ENCODE data around the gene ZBTB20.
A peak's percentile ranks its signal among the peaks of the same experiment; 100 is the strongest.
"Not testable (repeated sequence)": the region's sequence is repeated elsewhere in the genome, so short reads cannot be mapped to it uniquely, and the experiment has no call there.

The ZBTB20 gene

DNA sequence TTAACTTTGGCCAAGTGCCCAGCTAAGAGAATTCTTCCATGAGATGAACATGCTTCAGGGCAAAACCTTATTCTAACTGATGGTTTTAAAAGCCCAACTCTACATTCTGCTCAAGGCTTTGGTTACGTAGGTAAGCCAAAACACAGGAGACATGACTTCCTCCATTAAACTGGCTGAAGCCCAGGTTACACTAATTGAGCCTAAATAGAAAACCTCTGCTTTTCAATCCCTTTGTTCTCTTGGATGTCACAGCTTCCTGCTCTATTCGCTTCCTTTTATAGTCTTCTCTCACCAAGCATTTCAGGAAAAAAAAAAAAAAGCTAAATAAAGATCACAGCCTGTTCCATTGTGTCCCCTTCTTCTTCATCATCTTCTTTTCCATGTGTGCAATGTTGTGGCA, 432.9 kb downstream of the ZBTB20 start:
- DNase-seq (ENCODE audit: low spot score): no peak

DNA sequence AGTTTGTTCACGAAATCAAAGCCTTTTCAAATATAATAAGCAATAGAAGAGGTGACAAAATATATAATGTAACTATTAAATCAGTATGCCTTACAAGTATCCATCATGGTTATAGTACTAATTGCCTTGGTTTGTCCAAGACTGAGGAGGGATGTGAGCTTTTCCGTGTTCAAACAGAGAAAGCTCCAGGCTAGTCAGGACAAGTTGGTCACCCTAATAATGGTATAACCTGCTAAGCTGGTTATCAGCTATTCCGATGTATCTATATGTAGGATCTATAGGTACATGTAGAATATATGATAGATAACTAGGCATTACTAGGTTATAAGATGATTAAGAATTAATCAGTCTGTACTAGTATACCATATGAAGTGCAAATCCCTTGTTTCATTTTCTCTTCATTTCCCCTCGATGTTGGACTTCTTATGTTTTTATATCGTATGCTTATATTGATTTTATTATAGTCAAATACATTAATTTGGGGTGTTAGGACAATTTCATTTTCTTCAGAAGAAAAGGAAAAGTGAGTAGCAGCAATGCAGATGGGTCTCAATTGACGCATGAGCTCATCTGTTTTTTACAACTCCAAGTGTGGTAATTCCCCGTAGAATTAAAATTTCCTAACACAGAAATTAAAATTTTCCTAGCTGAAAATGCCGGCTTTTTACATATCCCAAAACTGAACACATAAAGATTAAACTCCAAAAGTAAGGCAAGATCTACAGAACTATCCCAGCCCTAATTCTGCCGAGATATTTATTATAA, 434.2 kb downstream of the ZBTB20 start:
- no peak for DNase-seq (ENCODE audit: low spot score)

DNA sequence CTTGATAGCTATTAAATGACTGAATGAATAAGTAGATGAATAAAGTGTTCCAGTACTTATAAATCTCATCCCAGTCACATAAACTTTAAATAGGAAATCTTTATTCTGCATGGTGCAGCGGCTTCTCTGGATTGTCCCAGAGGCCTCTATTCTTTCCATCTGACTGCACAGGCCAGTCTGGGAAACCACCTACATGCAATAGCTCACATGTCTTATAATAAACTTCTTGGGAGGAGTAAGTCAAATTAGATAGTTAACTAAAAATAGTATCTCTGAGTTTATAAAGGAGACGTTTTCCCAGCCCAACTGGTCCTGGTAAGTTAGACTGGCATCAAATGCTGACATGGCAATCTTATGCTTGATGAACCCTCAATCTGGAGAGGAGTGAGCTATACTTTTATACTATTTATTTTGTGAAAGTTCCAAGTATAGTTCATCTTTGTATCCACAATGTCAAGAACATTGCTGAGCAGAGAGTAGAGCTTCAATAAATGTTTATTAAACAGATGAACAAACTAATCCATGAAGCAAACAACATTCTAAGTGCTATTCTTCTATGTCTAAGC, 435.7 kb downstream of the ZBTB20 start:
- DNase-seq (ENCODE audit: low spot score): no peak

DNA sequence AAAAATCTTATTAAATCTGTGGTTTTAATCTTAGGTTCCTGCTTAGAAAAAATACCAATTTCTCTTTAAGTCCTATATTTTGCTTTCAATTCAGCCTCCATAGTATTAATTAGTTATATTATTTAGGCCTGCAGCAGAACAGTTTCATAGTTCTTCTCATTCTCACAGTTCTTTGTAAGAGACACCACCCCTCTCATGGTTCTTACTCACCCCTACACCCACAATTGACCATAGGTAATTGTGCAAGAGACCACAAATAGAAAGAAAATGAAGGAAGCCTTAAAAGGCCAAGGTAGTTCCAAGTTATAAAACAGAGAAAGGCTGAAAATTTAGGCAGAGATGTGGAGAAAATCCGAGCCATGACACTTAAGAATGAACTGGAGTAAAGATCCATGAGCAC, 438.0 kb downstream of the ZBTB20 start:
- no peak for DNase-seq (ENCODE audit: low spot score)

DNA sequence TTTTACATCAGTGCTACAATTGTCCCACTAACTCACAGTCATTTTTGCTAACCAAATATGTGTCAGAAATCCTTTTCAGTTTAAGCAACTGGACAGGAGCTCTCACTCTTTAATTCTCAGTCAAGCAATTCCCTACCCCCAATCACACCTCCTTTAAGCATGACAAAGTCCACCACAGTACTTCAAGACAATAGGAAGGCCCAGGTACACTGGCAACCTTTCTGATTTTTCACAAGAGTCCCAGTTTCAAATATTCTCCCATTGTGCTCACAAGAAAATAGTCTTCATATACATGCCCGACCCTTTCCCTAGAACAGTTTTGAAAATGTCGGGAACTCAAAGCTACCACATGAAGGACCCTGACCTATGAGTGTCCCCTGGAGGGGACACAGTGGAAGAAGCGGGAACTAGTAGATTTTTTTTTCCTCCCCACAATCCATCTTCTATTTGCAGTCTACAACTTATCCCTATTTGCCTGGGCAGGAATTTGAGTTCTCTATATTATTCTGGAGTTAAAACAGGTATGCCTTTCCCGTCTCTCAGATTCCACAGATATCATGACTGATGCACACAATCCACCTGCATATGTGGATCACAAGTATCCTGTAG, 439.7 kb downstream of the ZBTB20 start:
- no peak for DNase-seq (ENCODE audit: low spot score)

DNA sequence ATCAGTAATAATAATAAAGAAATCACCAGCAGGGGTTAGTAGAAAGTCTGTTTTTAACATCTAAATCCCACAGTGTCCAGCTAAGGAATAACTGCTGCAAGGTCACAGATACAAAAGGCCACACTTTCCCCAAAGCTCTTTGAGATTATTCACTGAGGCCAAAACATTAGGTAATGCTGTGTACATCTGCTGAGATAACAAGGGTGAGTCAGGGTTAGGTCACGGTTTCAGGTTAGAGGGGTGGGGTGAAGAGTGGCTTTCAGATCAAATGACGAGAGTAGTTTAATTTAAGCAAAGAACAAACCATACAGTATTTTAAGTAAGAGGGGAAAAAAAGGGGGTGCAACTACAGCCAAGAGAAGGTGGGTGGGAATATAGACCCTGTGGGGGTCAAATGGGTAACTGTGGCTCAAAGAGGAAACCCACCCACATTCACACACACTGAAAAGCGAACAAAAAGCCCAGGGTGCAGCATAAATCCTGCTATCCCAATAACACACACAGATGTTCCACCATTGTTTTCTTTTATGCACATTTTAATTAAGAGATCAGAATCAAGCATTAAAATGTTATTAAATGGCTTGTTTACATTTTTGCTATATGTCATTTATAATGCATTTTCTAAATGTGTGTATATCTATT, 440.4 kb downstream of the ZBTB20 start:
- peak; percentile 9 for DNase-seq (ENCODE audit: low spot score)

DNA sequence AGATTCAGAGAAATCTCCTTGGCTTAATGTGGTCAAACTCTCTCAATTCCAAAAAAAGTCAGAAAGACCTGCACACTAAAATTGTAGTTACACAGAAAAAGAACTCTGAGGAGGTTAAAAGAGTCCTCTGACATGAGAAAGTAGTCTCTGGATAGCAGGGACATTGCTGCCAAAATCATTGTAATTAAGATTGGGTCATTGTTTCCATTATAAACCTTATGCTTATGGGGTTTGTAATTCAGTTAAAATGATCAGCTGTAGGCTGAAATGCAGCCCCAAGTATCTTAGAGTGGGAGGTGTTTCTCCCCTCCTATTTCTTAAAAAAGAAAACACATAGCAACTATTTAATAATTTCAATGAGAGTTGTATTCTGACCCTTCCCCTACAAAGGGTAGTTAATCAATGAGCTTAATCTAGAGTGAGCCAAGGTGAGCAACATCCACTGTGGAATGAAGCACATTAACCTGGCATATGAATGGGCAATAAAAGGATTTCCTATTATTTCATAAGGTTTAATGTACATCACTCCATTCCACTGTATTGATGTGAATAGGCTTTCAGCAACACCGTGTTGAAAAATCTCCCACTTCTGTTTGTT, 446.4 kb downstream of the ZBTB20 start:
- DNase-seq (ENCODE audit: low spot score): no peak

DNA sequence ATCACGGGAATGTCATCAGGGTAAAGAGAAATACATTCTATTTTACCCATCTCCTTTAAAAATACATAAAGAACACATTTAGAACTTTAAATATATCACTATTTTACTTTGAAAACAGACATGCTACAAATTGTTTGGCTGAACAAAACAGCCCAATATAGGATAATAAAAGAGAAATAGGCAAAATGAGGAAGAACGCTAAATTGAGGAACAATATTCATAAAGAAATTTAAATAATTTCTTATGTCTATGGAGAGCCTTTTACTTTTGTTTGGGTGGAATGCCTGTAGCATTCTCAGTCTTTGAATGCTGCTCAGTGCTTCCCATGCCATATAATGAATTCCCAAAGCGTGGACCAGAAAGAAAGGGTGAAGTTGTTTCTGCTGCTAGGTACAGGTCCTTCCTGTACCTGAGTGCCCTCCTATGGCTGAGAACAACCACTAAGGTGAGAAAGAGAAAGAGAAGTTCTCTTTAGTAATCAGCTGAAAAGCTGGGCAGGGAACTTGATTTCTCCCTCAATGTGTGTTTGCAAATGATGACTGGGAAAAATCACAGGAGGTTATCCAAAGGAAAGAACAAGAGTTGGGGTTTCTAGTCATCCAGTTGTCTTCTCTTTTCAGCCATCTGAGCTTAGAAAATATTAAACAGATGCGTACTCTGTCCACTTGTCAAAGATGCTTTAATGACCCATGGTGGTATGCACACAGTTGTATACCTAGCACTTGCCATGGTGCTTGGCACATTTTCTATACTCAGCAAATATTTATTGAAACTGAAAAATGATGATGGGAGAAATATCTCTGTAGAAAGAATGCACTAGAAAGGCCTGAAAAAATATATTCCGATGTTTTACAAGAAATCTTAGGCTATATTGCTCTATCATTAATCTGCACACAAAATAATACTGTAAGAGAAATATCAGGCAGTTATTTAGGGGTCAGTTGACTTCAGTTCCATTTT, 448.7 kb downstream of the ZBTB20 start:
- DNase-seq (ENCODE audit: low spot score): no peak

DNA sequence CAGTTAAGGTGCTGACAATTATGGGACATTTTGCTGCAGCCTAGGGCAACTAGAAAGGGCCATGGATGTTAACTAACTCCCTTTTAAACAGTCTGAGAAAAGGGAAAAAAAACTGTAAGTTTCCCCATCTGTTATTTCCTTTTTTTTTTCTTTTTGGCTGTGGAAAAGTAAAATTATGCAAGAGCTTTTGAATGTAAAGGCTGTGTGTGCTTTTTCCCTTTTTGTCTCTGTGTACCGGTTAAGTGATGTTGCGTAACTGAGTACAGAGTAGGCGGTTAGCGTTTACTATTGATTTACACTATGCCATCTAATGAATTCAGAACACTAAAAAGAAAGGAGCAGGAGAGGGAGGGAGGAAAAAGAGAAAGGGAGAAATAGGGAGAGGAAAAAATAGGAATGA, 449.7 kb downstream of the ZBTB20 start:
- DNase-seq (ENCODE audit: low spot score): no peak

DNA sequence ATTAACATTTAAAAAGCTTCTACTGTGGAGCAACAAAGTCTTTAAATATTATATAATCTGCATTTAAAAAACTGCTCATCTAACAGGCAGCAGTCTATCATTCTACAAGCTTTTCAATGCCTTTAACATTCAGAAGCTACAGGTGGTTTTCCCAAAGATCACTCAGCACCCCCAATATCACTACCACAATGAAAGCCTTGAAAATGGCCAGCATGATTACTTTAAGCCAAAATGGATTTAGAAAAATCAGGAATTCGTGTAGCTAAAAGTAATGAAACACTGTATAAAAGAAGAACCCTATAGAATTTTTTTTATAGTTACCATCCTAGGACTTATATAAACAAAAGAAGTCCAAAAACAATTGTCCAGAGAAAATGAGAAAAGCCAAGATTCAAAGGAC, 452.8 kb downstream of the ZBTB20 start:
- DNase-seq (ENCODE audit: low spot score): no peak

DNA sequence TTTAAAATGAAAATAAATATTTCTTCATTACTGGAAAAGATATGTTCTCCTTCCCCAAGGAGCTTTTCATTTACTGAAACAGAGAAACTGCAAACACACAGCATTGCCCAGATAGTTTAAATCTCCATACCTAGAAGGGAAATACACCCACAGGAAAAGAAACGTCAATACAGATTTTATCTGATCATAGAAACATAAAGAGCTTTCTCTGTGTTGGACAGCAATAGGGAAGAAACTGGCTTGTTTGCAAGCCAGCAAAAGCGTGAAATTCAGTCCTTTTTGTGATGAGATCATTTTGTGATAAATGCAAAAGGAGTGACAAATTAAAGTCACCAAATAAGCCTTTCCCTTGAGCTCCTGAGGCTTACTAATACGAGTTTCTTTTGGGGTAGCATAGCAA, 455.2 kb downstream of the ZBTB20 start:
- no peak for DNase-seq (ENCODE audit: low spot score)

DNA sequence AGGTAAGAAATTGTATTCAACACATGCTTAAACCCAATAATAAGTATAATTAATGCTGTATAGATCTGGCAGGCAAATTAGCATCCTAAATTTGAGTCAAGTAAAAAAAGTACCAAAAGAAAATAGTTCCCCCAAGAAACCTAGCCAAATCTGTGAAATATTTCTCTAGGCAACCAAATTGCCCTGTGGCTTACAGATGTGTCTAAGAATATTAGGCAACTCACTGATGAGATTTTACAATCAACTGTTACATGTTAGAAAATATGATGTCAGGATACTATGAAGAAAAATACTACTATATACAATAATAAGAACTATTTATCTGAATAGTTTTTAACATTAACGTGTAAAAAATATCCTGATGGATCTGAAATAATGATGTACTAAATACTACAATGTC, 456.2 kb downstream of the ZBTB20 start:
- no peak for DNase-seq (ENCODE audit: low spot score)

DNA sequence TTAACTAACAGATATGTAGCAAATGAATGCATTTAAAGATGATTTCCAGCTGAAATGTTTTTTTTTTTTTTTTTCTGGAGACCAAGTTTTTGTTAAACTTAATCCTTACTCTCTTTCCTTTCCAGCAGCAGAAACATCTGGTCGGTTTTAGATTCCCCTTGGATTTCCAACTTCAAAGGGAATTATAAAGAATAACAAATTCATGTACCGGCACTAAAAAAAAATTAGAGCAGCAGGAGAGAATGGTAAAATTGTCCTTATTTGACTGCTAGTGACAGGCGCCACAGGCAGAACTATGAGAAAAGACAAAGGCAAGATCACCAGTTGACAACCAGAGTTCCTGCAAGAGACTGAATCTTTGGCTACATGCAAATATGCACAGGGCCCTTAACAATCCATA, 459.9 kb downstream of the ZBTB20 start:
- no peak for DNase-seq (ENCODE audit: low spot score)

DNA sequence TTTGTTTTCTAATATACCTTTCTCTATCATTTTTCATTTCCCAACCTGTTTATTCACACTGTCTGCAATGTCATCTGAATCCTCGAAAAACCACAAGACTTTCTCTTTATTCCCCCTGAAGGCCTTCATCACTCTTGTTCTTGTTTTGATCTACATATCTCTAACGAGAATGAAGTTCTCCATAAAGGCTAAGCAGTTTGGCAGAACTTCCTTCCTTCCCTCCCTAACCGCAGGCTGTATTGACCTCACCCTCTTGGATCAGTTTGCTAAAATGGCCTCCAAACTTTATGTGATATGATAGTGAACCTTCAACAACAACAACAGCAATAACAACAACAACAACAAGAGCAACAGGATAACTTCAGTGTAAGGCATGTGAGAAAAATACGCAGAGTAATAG, 460.5 kb downstream of the ZBTB20 start:
- DNase-seq (ENCODE audit: low spot score): peak; percentile 39

DNA sequence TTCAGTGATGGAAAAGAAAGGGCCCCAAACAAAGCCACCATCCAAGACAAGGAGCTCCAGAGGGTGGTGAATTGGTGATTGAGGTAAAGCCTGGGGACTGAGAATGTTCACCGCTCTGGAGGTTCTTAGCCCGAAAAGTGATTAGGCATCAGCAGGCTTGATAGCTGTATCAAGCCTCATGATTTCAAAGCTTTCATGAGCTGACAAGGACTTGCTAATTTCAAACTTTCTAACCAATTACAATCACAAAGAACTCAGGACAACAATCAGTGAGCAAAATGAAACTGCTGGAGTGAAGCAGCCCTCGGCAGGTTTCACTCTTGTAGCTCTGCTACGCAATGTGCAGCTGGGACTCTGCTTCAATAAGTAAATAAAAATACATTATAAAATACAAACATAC, 461.9 kb downstream of the ZBTB20 start:
- no peak for DNase-seq (ENCODE audit: low spot score)

DNA sequence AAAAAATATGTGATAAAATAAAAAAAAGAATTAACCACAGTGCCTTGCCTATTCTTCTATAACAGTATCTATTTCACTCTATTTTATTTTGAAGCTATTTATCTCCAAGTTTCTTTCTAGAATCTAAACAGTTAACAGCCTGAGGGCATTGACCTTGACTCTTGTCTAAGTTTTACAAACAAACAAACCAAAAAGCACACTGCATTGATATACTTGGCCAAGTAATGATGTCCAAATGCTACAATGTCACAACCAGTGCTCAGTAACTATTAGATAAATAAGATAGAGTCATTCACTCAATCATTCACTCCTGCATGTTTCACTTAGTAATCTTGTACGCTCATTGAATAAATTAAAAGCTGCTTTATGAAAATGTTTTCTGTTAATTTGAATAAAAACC, 466.8 kb downstream of the ZBTB20 start:
- DNase-seq (ENCODE audit: low spot score): no peak

DNA sequence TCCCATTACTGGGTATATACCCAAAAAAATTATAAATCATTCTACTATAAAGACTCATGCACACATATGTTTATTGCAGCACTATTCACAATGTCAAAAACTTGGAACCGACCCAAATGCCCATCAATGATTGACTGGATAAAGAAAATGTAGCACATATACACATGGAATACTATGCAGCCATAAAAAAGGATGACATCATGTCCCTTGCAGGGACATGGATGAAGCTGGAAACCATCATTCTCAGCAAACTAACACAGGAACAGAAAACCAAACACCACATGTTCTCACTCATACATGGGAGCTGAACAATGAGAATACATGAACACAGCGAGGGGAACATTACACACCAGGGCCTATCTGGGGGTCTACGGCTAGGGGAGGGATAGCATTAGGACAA, 467.3 kb downstream of the ZBTB20 start:
- DNase-seq (ENCODE audit: low spot score): not testable (repeated sequence)

DNA sequence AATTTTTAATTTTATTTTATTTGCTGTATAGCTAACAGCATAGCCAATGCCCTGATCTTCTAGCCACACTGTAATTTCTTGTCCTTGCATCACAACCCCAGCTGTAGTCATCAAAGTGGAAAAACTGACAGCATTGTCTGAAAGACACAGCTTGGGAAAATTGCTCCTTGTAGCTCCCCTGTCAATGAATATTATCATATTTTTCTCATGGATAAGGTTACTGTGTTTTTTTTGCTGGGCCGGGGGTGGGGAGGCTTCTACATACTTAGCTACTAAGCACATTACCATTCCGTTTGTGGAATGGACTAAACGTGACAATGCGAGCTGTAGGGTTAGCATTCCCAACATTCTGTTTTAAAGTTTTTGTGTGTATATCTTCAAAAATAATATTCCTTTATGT, 472.0 kb downstream of the ZBTB20 start:
- DNase-seq (ENCODE audit: low spot score): no peak

DNA sequence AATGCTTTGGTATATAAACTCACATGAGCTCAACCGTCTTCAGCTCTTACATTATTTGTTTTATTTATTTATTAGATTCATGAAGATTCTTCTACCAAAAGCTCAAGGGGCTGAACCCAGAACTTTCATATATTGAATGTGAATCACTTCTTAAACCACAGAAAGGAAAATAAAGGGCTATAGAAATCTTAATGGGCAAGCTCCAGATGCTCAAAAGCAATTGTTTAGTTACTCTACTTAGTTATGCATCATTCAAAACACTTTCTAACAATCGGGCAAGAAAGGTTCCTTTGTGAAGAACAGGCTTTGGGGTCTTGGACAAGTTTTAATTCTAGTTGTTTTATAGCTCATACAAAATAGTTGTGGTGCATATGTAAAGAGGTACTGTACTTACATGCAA, 473.1 kb downstream of the ZBTB20 start:
- DNase-seq (ENCODE audit: low spot score): no peak

DNA sequence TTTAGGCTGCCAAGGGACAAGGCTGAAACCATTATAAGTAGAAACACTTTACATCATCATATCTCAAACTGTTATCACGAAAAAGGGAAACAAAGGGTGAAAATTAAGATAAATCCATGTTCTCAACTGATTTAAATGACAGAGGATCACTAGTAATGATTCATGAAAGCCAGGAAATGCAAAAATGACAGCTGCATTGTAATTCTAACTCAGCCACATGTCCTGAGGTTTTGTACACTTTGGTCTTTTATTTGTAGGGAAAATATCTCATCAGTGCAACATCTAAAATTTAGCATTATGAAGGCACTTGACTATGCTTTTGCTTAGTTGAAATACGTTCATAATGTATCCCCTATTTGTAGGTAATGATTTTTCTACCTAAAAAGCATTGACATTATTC, 473.6 kb downstream of the ZBTB20 start:
- DNase-seq (ENCODE audit: low spot score): no peak

DNA sequence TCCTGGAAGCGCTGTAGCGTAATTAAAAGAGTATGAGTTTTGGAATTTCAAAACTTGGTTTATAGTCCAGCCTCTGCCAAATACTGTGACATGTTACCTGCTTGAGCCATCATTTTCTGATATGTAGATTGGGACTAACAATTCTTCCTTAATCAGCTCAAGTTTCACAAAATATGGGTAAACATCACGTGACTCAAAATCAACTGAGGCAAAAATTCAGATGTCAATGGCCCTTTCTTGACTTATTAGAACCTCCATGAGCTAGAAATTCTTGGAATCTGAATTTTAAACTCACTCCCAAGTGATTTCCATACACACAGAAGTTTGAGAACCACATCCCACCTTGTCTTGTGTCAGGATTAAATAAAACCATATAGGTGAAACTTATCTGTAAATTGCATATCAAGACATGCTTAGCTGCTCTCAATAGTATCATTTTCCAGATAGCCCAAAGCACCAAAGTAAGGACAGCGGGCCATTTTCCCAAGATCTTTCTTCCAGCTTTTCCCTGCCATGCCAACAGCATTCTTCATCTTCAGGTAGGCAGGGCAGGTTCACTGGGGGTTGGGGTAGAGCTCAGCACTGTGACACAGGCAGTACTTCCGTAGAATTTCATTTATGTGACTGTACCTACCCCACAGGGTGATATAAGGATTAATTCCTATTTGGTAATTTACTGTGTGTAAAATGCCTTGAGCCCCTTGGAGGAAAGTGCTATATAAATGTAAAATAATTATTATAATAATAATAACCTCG, 474.2 kb downstream of the ZBTB20 start:
- no peak for DNase-seq (ENCODE audit: low spot score)

Measured in AG08395 (cell line).